Urinary bladder (tissue), 4 donors: ENCODE measurements around the gene SCFD2. TPM values are rescaled to one million over a fixed set of nuclear protein-coding genes. Genes with fewer than 3 reads are reported as not detected.
"Not testable (repeated sequence)": the region's sequence is repeated elsewhere in the genome, so short reads cannot be mapped to it uniquely, and the experiment has no call there.

Source experiments
- DNase-seq: peaks from one replicate; pipeline ENCODE4 v3.0.0-alpha.2; 2015; ENCODE audit errors: extremely low spot score
- H3K27ac ChIP-seq: one replicate; pipeline ENCODE4 v1.5.1; 2013; ENCODE audit warnings: low read depth, mild to moderate bottlenecking, moderate library complexity
- H3K36me3 ChIP-seq: one replicate; pipeline ENCODE4 v1.6.1; 2013; ENCODE audit warnings: mild to moderate bottlenecking, moderate library complexity; ENCODE audit not compliant: insufficient read depth
- H3K4me1 ChIP-seq: one replicate; pipeline ENCODE4 v1.6.1; 2013; ENCODE audit warnings: mild to moderate bottlenecking, moderate library complexity; ENCODE audit not compliant: insufficient read depth
- H3K4me3 ChIP-seq: one replicate; pipeline ENCODE4 v1.5.1; 2013; ENCODE audit warnings: low read depth, low read length
- WGBS: extraction: QIAGEN DNeasy Blood & Tissue Kit; methylation state at CpG from one replicate; pipeline ENCODE4 v1.1.7; 2013; 5-methylcytosine and 5-hydroxymethylcytosine counted together
- polyA plus RNA-seq: library from polyadenylated mRNA; stranded (reverse); fragments of 200-250 nt; gene quantifications from one replicate; pipeline ENCODE4 v1.2.3, GENCODE V29; 2013
- small RNA-seq: library from RNA; depleted of rRNA; stranded (forward); fragments of <200 nt; gene quantifications from one replicate; pipeline ENCODE3, GENCODE V24; 2014
- total RNA-seq: library from RNA; depleted of rRNA; stranded (reverse); fragments of >200 nt; gene quantifications from one replicate; pipeline ENCODE4 v1.2.3, GENCODE V29; 2014
- donor health status: healthy with polysubstance abuse.
- donor health status: healthy.

Gene SCFD2
- total and polyA plus RNA-seq, 2 donors = 8.1 to 23.8 TPM

DNA sequence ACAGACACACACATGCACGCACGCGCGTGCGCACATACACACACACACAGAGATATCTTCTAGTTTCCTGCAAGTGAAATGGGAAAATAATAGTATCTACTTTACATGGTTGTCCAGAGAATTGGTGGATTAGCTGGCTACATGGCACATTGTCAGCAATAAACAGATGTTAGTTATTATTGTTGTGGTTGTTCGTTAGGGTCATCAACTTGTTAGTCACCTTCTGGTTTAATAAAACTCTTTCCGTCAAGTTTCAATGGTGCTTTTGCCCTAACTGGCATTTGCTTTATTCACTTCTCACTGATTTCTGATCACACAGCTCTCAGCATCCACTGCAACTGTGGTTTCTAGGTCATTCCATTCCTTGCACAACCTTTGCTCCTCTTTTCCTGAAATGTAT is 529.2 kb downstream of the SCFD2 start:
- no peaks in the 10 kb centered on the region for H3K36me3 ChIP-seq
- WGBS = 89% methylated on average over 7 of the region's 7 CpGs
- no peak for DNase-seq
- H3K4me3 ChIP-seq = no peak overlapping the region
- no peak overlapping the region for H3K27ac ChIP-seq
- no peaks in the 10 kb centered on the region for H3K4me1 ChIP-seq

DNA sequence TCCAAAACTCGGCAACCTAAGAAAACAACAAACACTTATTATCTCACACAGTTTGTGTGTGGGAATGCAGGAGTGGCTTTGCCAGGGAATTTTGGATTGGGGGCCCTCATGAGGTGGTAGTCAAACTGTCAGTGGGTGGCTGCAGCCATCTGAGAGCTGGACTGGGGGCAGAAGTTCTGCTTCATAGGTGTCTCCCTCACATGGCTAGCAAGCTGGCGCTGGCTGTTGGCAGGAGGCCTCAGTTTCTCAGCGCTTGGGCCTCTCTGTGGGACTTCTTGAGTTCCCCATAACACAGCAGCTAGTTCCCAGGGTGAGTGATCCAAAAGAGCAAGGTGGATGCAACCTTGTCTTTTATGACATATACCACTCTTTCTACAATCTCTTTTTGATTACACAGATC is 529.7 kb downstream of the SCFD2 start:
- Histone ChIP-seq H3K36me3 (no peaks in the 10 kb centered on the region), H3K27ac (no peak overlapping the region), H3K4me3 (no peak overlapping the region), H3K4me1 (no peaks in the 10 kb centered on the region)
- 92% methylated on average over 3 of the region's 3 CpGs for WGBS
- no peak for DNase-seq

DNA sequence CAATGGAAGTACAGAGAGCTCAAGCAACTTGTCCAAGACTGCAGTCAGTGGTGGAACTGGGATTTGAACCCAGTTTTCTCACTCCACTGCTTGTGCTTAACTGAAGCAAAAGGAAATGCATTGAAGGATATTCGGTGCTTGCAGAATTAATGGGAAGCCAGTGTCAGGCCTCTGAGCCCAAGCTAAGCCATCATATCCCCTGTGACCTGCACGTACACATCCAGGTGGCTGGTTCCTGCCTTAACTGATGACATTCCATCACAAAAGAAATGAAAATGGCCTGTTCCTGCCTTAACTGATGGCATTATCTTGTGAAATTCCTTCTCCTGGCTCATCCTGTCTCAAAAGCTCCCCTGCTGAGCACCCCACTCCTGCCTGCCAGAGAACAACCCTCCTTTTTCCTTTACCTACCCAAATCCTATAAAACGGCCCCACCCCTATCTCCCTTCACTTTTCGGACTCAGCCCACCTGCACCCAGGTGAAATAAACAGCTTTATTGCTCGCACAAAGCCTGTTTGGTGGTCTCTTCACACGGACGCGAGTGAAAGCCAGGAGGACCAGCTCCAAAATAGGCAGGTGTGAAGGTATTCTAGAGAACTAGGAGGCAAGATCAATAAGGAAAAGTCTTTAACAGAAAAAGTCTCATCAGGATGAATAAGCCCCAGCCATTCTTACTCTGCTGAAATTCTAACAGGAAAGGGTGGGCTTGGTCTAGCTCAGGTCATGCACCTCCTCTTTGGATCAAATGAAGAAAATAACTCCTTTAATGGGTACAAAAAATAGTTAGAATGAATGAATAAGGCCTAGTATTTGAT is 531.0 kb downstream of the SCFD2 start:
- not testable (repeated sequence) for DNase-seq
- 93% methylated on average over 8 of the region's 8 CpGs for WGBS

DNA sequence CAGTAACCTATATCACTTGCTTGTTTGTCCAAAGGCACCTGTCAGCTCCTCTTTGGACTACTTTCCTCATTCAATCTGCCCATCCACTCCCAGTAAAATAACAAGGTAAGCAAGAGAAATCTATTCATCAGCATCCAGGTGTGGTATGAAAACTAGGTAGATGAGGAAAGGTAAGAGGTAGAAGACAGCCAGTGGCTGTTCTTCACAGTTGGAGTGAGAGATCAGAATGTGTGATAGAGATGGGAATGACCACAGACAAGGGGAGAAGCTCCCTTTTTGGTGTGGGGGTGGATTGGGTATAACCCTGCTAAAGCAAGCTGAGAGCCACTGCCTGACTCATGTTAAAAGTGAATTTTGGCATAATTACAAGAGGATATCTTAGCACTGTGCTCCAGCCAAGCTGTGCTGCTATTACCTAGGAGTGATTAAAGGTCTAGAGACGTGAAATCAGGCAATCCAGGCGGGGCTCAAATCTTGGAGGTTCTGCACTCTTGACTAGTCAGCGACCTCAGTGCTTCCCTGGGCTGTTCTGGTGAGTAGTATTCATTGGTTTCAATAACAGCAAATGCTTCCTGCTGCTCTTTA is 531.8 kb downstream of the SCFD2 start:
- Histone ChIP-seq H3K4me3 (no peak overlapping the region), H3K4me1 (no peaks in the 10 kb centered on the region), H3K27ac (no peak overlapping the region), H3K36me3 (no peaks in the 10 kb centered on the region)
- no peak for DNase-seq
- WGBS = 66% methylated on average over 3 of the region's 3 CpGs

More for the DNA sequence above, 531.0 kb downstream of the SCFD2 start:
- not testable (repeated sequence) for H3K4me3 ChIP-seq, H3K36me3 ChIP-seq, H3K27ac ChIP-seq, H3K4me1 ChIP-seq

DNA sequence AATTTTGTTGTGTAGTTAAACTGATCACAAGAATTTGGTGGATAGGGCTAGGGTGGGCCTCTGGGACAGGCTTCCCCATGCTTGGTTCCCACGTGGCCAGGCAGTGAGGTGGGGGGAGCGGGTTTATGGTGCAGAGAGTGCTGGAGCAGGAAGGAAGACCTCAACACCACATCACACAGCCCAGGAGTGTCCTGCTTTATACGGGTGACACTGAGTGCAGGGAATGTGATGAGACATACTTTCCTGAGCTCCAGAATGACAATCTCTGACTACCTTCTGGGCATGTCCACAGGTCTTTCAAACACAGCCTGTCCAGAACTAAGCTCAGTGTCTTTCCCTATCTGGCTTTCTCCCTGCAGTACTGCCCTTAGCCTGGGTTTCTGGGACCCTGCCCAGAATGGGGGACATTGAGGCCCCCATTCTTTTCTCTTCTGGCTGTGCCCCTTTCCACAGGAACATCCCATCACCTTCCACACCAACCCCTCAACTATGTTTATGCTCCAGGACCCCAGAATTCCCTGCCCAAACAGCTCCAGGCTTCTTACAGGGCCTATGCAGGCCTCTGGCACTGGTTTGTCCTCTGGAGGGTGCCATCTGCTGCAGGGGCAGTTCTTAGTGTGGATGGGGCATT is 540.3 kb downstream of the SCFD2 start:
- H3K36me3 ChIP-seq = no peaks in the 10 kb centered on the region
- H3K4me3 ChIP-seq = no peak overlapping the region
- H3K27ac ChIP-seq = no peak overlapping the region
- no peaks in the 10 kb centered on the region for H3K4me1 ChIP-seq
- DNase-seq = no peak
- 42% methylated on average over 3 of the region's 3 CpGs for WGBS

DNA sequence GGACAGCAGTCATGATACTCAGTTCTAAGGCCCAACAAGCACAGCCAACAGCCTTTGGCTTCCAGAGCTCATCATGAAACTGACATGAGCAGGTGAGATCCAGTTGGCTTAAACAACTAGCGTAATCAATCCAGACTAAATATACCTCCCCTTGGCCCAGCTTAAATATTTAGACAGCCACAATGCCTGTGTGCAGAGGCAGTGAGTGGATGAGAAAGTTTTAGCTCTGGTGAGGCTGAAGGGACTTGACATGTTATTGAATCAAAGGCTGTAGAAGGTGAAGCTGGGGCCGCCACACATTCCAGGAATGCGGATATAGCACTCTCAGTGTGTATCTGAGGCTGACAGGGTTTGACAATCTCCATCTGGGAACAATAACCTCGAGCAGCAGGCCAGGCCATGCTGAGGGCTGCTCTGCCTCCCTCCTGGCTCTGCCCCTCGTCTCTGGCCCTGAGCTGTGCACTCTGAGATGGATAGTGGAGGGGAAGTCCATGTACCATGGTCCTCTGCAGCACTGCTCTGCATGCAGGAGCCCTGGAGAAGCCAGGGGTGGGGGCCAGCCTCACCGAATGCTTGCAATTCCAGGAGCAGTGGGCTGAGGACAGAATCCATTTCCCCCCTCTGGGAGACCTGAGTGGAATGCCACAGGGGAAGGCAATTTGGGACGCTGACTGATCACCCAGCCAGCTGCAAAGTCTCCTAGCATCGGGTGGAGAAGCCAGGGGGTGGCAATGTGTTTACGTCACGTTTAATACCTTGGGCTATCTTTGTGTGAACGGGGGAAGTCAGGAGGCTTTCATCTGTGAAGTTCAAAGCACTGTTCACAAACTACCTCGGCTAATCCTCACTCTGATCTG is 541.0 kb downstream of the SCFD2 start:
- Histone ChIP-seq H3K36me3 (no peaks in the 10 kb centered on the region), H3K27ac (no peak overlapping the region), H3K4me3 (no peak overlapping the region), H3K4me1 (no peaks in the 10 kb centered on the region)
- 39% methylated on average over 12 of the region's 12 CpGs for WGBS
- no peak for DNase-seq

DNA sequence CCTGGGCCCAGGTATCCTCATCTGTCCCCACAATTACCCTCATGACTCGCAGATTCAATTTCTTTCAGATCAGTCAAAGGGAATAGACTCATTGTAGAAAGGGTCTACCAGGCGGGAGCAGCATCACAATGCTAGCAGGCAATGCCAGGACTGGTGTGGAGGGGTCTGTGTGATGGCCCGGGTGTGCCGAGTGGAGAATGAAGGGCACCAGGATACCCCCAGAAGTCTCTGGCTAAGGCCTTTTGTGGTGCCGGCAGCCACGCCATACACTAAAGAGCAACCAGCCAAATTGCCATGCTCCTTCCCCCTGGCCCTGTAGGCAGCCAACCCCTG is 541.6 kb downstream of the SCFD2 start:
- H3K4me1 ChIP-seq = no peaks in the 10 kb centered on the region
- H3K4me3 ChIP-seq = no peak overlapping the region
- 87% methylated on average over 6 of the region's 6 CpGs for WGBS
- no peak overlapping the region for H3K27ac ChIP-seq
- no peaks in the 10 kb centered on the region for H3K36me3 ChIP-seq
- no peak for DNase-seq

DNA sequence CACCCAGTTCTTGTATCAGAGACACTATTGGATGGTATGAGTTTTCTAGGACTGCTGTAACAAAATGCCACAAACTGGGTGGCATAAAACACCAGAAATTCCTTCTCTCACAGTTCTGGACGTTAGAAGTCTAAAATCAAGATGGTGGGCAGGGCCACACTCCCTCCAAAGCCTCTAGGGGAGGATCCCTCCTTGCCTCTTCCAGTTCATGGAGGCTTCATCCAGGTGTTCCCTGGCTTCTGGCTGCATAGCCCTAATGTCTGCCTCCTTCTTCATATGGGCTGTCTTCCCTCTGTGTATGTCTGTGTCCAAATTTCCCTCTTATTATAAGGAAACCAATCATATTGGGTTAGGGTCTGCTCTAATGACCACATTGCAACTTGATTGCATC is 542.2 kb downstream of the SCFD2 start:
- peak overlapping the region; percentile 29 for H3K27ac ChIP-seq
- no peaks in the 10 kb centered on the region for H3K36me3 ChIP-seq
- H3K4me3 ChIP-seq = no peak overlapping the region
- no peak for DNase-seq
- H3K4me1 ChIP-seq = no peaks in the 10 kb centered on the region
- WGBS = 78% methylated on average over 1 of the region's 1 CpG

Small RNA genes within 50 kb of the gene (small RNA-seq; reads per million reads assigned to genes)
- not detected for gene RNU6-310P

Other genes with a start within 250 kb of the SCFD2 start
- 121 TPM for gene FIP1L1, start 11.6 kb upstream of the SCFD2 start, total RNA-seq
- 38.9 TPM for gene FIP1L1, start 11.6 kb upstream of the SCFD2 start, polyA plus RNA-seq
- gene LNX1, start 225.4 kb upstream of the SCFD2 start, total RNA-seq = 7.9 TPM
- gene LNX1, start 225.4 kb upstream of the SCFD2 start, polyA plus RNA-seq = 6.6 TPM